Small intestine (tissue), 4 donors: ENCODE measurements around the gene MUC15. TPM values are rescaled to one million over a fixed set of nuclear protein-coding genes. Genes with fewer than 3 reads are reported as not detected.

Experiments used
- polyA plus RNA-seq, 4 donors: library from polyadenylated mRNA; stranded (reverse) in 3 of 4; unstranded in 1 of 4; fragments of 200-250 nt in 3 of 4; fragments of 120-200 nt in 1 of 4; gene quantifications; one replicate each; pipeline versions ENCODE4 v1.2.1 to v1.2.3, GENCODE V29; 2013
- donor health status: healthy with polysubstance abuse.
- donor health status: Bipolar disorder and iron deficiency.
- donor health status: healthy.

The MUC15 gene
- polyA plus RNA-seq, 4 donors = 0.01 TPM; not detected in 3

Other genes starting within 250 kb of the MUC15 start
- under 1 TPM in 3 of 4 donors, not detected in 1; under 0.01 to 0.10 (median 0.09) TPM for gene ANO3, start 240.1 kb downstream of the MUC15 start, polyA plus RNA-seq
- gene SLC5A12, start 149.8 kb upstream of the MUC15 start, polyA plus RNA-seq = 100 to 1,000 TPM in 1 of 4 donors, 10 to 100 TPM in 2, 1 to 10 TPM in 1; 3.1 to 232 (median 29.8) TPM